GM12801 (cell line): ENCODE results near the gene TRIO.

Experiments used
- CTCF ChIP-seq: IDR thresholded peaks from one replicate; pipeline ENCODE4 v1.5.1; 2011; ENCODE audit warnings: control low read depth; ENCODE audit not compliant: insufficient read length; ENCODE audit errors: extremely low read depth

TRIO gene

DNA sequence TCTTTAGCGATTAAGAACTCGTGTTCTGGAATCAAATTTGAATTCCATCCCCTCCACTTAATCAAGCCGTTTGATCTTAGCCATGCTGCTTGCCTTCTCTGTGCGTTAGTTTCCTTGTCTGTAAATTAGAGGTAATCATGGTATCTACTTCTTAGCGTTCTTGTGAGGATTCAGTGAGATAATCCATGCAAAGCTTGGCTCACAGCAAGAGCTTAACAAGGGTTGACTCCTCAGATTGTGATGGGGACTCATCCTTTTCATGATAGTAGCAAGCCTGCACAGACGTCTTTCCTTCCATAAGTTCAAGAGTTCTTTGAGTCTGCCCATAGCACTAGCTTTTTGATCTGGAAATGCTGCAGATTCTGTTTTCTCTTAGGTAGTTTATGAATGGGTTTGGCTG is 72.8 kb downstream of the TRIO start:
- TF ChIP-seq CTCF = no peak

- no peak for TF ChIP-seq CTCF
Measured at GRCh38 chr5:14216372-14216771, 73.2 kb downstream of the TRIO start.

- no peak for TF ChIP-seq CTCF
Measured at GRCh38 chr5:14216902-14217301, 73.8 kb downstream of the TRIO start.

DNA sequence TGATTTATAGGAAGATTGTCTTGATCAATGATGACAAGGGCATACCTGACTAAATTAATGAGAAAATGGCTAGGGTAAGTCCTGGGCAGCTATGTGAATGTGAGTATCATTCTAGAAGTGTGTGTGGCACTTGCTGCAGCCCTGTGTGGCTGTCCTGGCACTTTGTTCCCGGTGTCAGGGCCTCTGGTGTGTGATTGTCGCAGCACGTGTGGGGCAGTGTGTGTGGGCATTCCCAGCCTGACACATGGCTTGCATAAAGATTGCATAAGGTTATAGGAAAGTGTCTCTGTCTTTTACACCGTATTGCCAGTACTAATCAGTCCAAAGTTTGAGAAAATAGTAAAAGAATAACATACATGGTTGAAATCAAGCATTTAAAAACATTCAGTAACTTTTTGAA is 74.4 kb downstream of the TRIO start:
- TF ChIP-seq CTCF = no peak

GRCh38 chr5:14218011-14218410 is 74.9 kb downstream of the TRIO start:
- no peak for TF ChIP-seq CTCF

DNA sequence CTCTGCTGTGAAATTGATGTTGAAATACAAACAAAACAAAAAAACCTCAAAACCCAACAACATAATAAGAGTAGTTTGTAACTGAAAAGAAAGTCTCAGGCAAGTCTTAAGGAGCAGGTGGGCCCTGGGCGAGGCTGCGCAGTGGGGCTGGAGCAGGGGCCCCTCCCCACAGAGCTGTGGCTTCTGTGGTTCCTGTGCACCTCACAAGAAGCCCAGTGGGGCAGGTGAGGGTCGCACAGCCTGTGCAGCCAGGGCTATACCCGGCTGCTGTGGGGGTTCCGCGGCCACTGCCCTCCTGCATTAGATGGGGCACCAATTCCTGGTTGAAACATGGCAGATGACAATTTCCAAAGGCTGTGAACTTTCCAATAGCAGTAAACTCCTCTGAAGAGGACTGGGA is 75.3 kb downstream of the TRIO start:
- TF ChIP-seq CTCF = no peak

GRCh38 chr5:14218897-14219573 is 75.9 kb downstream of the TRIO start:
- no peak for TF ChIP-seq CTCF
